ENCODE measurements around the gene DPH6. TPM values are rescaled to one million over a fixed set of nuclear protein-coding genes. Genes with fewer than 3 reads are reported as not detected.
"Not testable (repeated sequence)": the region's sequence is repeated elsewhere in the genome, so short reads cannot be mapped to it uniquely, and the experiment has no call there.

DPH6 gene
- total RNA-seq, 1 experiment from 2014 or later, result 5.3 TPM

DNA sequence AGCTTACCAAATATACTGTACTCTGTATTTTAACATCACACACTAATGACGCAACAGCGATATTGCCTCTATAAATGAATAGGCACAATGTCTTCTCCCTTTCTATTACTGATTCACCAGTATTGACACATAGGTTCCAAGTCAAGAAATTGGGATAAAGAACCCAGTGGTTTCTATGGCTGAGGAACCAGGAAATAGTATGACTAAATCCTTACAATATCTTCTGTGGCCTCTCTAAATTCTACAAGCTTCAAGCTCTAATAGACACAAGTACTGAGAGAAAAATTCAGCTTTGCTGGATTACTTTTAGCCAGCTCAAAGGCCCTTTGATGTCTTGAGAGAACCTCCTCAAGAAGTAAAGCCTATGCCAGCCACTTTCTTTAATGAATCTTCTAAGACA is 162.5 kb downstream of the DPH6 start:
- intact Hi-C loops (cut with micrococcal nuclease; ENCODE audit: unreplicated experiment), result no loop called here
- Mint-ChIP-seq H3K36me3 (ENCODE audit: insufficient read depth, unreplicated experiment) (no peaks in the 10 kb centered on the region), H3K4me1 (ENCODE audit: low read depth, unreplicated experiment) (no peaks in the 10 kb centered on the region), H3K27ac (ENCODE audit: unreplicated experiment) (no peak overlapping the region), H3K4me3 (ENCODE audit: low read depth, unreplicated experiment) (no peak overlapping the region), H3K9me3 (ENCODE audit: low read depth, unreplicated experiment) (no peaks in the 10 kb centered on the region), H3K27me3 (ENCODE audit: unreplicated experiment) (no peaks in the 10 kb centered on the region)
- DNase-seq, result no peak
- BruUV-seq (replicated peaks), result no TSS peak
- CTCF ChIA-PET, result interaction anchor here (0.5 kb wide), 1 partner anchor 71 kb away, joined by 4 read pairs; no protein-coding TSS in a partner anchor
- TF ChIP-seq, protein P1, sequence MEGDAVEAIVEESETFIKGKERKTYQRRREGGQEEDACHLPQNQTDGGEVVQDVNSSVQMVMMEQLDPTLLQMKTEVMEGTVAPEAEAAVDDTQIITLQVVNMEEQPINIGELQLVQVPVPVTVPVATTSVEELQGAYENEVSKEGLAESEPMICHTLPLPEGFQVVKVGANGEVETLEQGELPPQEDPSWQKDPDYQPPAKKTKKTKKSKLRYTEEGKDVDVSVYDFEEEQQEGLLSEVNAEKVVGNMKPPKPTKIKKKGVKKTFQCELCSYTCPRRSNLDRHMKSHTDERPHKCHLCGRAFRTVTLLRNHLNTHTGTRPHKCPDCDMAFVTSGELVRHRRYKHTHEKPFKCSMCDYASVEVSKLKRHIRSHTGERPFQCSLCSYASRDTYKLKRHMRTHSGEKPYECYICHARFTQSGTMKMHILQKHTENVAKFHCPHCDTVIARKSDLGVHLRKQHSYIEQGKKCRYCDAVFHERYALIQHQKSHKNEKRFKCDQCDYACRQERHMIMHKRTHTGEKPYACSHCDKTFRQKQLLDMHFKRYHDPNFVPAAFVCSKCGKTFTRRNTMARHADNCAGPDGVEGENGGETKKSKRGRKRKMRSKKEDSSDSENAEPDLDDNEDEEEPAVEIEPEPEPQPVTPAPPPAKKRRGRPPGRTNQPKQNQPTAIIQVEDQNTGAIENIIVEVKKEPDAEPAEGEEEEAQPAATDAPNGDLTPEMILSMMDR (IDR thresholded peaks at IDR 0.05; ENCODE audit: unreplicated experiment), result no peak

DNA sequence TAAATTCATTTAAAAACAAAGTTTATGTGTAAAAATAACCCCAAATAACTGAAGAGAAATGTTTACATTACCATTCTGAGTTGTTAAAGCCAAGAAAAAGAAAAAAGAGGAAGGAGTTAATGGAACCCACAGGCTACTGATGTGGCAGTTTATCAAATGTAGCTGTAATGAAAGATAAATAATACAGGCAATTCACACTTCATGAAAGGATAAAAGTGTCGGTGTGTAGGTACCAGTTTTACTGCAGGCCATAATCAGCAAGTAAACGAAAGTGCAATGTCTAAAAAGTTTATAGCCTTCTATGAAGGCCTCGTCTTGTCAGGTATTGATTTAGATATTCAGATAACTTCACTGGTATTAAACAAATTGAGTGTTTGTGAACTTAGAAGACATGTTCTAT is 164.6 kb downstream of the DPH6 start:
- Mint-ChIP-seq H3K4me1 (ENCODE audit: low read depth, unreplicated experiment) (no peaks in the 10 kb centered on the region), H3K4me3 (ENCODE audit: low read depth, unreplicated experiment) (no peak overlapping the region), H3K9me3 (ENCODE audit: low read depth, unreplicated experiment) (no peaks in the 10 kb centered on the region), H3K27me3 (ENCODE audit: unreplicated experiment) (no peaks in the 10 kb centered on the region), H3K36me3 (ENCODE audit: insufficient read depth, unreplicated experiment) (no peaks in the 10 kb centered on the region), H3K27ac (ENCODE audit: unreplicated experiment) (no peak overlapping the region)
- intact Hi-C loops (cut with micrococcal nuclease; ENCODE audit: unreplicated experiment), result no loop called here
- CTCF ChIA-PET, result no interaction called here
- no TSS peak for BruUV-seq (replicated peaks)
- TF ChIP-seq, protein P1 (IDR thresholded peaks at IDR 0.05; ENCODE audit: unreplicated experiment), result no peak
- no peak for DNase-seq

DNA sequence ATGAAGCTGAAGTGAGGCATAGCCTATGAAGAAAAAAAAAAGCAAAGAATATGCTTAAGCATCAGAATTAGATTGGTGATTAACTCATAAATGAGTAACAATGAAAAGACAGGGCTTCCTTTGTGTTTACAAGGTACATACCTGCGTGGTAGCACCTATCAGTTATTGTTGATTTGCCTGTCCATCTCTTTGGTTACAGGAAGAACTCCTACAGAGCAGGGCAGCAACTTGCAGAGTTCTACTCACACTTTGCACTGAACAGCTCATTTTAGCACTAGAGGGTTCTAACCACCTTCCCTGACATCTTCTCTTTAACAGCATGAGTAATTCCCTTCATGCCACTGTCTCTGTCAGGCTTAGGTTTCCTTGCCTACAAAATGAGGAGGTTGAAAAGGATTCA is 166.0 kb downstream of the DPH6 start:
- Mint-ChIP-seq H3K4me1 (ENCODE audit: low read depth, unreplicated experiment) (no peaks in the 10 kb centered on the region), H3K27me3 (ENCODE audit: unreplicated experiment) (no peaks in the 10 kb centered on the region), H3K4me3 (ENCODE audit: low read depth, unreplicated experiment) (no peak overlapping the region), H3K27ac (ENCODE audit: unreplicated experiment) (no peak overlapping the region), H3K36me3 (ENCODE audit: insufficient read depth, unreplicated experiment) (no peaks in the 10 kb centered on the region), H3K9me3 (ENCODE audit: low read depth, unreplicated experiment) (no peaks in the 10 kb centered on the region)
- intact Hi-C loops (cut with micrococcal nuclease; ENCODE audit: unreplicated experiment), result no loop called here
- CTCF ChIA-PET, result no interaction called here
- TF ChIP-seq, protein P1 (IDR thresholded peaks at IDR 0.05; ENCODE audit: unreplicated experiment), result no peak
- BruUV-seq (replicated peaks), result no TSS peak
- no peak for DNase-seq

DNA sequence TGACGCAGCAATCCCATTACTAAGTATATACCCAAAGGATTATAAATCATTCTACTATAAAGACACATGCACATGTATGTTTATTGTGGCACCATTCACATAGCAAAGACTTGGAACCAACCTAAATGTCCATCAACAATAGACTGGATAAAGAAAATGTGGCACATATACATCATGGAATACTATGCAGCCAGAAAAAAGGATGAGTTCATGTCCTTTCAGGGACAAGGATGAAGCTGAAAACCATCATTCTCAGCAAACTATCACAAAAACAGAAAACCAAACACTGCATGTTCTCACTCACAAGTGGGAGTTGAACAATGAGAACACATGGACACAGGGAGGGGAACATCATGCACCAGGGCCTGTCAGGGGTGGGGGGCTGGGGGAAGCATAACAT is 167.5 kb downstream of the DPH6 start:
- H3K4me1 Mint-ChIP-seq (ENCODE audit: low read depth, unreplicated experiment); H3K4me3 Mint-ChIP-seq (ENCODE audit: low read depth, unreplicated experiment); H3K27me3 Mint-ChIP-seq (ENCODE audit: unreplicated experiment); DNase-seq; BruUV-seq (replicated peaks); H3K9me3 Mint-ChIP-seq (ENCODE audit: low read depth, unreplicated experiment); CTCF ChIA-PET; H3K27ac Mint-ChIP-seq (ENCODE audit: unreplicated experiment); intact Hi-C loops (cut with micrococcal nuclease; ENCODE audit: unreplicated experiment); H3K36me3 Mint-ChIP-seq (ENCODE audit: insufficient read depth, unreplicated experiment): not testable (repeated sequence)

DNA sequence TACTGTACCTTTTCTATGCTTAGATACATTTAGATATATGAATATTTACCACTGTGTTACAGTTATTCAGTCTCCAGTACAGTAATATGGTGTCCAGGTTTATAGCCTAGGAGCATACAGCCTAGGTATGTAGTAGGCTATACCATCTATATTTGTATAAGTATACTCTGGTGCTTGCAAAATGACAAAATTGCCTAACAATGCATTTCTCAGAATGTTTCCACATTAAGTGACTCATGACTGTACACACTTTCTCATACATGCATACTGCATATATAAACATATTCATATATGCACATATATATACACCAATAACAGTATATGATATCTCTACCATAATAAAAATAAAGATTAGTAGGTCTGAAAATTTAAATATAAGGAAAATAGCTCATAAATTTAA is 169.3 kb downstream of the DPH6 start:
- no peaks in the 10 kb centered on the region for H3K9me3 Mint-ChIP-seq (ENCODE audit: low read depth, unreplicated experiment)
- CTCF ChIA-PET, result no interaction called here
- no peak overlapping the region for H3K27ac Mint-ChIP-seq (ENCODE audit: unreplicated experiment)
- TF ChIP-seq, protein P1 (IDR thresholded peaks at IDR 0.05; ENCODE audit: unreplicated experiment), result no peak
- H3K36me3 Mint-ChIP-seq (ENCODE audit: insufficient read depth, unreplicated experiment), result no peaks in the 10 kb centered on the region
- intact Hi-C loops (cut with micrococcal nuclease; ENCODE audit: unreplicated experiment), result no loop called here
- DNase-seq, result no peak
- BruUV-seq (replicated peaks), result no TSS peak
- H3K4me1 Mint-ChIP-seq (ENCODE audit: low read depth, unreplicated experiment), result no peaks in the 10 kb centered on the region
- no peaks in the 10 kb centered on the region for H3K27me3 Mint-ChIP-seq (ENCODE audit: unreplicated experiment)
- H3K4me3 Mint-ChIP-seq (ENCODE audit: low read depth, unreplicated experiment), result no peak overlapping the region
